Kidney tubule cell (primary cell): ENCODE data around the gene SLC4A8.
A peak's percentile ranks its signal among the peaks of the same experiment; 100 is the strongest.

ENCODE experiments used
- DNase-seq: peaks from one replicate; pipeline ENCODE4 v3.0.0-alpha.2; 2018; ENCODE audit warnings: low spot score

SLC4A8 gene

GRCh38 chr12:51528852-51529650, 104.4 kb downstream of the SLC4A8 start:
- DNase-seq = peak; percentile 44

- DNase-seq = no peak
Observed at GRCh38 chr12:51529651-51529970, 105.0 kb downstream of the SLC4A8 start.

GRCh38 chr12:51530208-51530607, 105.6 kb downstream of the SLC4A8 start:
- no peak for DNase-seq

- DNase-seq = no peak
Observed at GRCh38 chr12:51531284-51531977, 106.8 kb downstream of the SLC4A8 start.

GRCh38 chr12:51531978-51532497, 107.4 kb downstream of the SLC4A8 start:
- peak; percentile 72 for DNase-seq

- DNase-seq = no peak
Observed at GRCh38 chr12:51533799-51534198, 109.2 kb downstream of the SLC4A8 start.

- DNase-seq = no peak
Observed at GRCh38 chr12:51534216-51535074, 109.8 kb downstream of the SLC4A8 start.

- DNase-seq = no peak
Observed at GRCh38 chr12:51536159-51536558, 111.5 kb downstream of the SLC4A8 start.

- DNase-seq = no peak
Observed at GRCh38 chr12:51538149-51538548, 113.5 kb downstream of the SLC4A8 start.

GRCh38 chr12:51538599-51538998, 114.0 kb downstream of the SLC4A8 start:
- DNase-seq = no peak

GRCh38 chr12:51540996-51541395, 116.4 kb downstream of the SLC4A8 start:
- DNase-seq = no peak

- DNase-seq = no peak
Observed at GRCh38 chr12:51546097-51546496, 121.5 kb downstream of the SLC4A8 start.

GRCh38 chr12:51547606-51548005, 123.0 kb downstream of the SLC4A8 start:
- DNase-seq = no peak

- DNase-seq = no peak
Observed at GRCh38 chr12:51548241-51548640, 123.6 kb downstream of the SLC4A8 start.

- DNase-seq = no peak
Observed at GRCh38 chr12:51549637-51550036, 125.0 kb downstream of the SLC4A8 start.
